ENCODE measurements around the gene MYF5.

DNA sequence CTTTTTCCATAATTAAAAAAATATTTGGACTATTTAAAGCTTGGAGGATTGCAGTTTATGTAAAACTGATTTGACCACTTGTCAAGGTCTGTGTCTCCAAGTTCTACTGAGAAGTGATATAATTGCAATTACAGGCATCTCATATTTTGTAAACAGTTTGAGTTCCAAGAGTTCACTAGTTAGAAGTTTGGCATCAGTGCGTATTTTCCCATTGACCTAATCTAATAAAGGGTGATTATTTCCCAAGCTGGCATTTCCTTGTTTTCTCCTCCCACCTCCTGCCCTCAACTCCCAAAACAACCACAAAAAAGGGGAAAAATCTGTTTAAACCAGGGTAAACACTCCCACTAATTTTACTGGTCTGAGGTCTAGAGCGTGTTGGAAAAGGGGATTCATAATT, 12.3 kb upstream of the MYF5 start:
- TF ChIP-seq POLR2AphosphoS5 (IDR thresholded peaks at IDR 0.05; ENCODE audit: low read depth, low read length) (no peak), POLR2A (IDR thresholded peaks at IDR 0.05; ENCODE audit: low read depth, low read length) (no peak), TAF1 (IDR thresholded peaks at IDR 0.05; ENCODE audit: borderline replicate concordance, low read depth, low read length) (no peak)

Measured in GM12892 (cell line).